ENCODE data around the gene PRKCE.

PRKCE gene

GRCh38 chr2:46118656-46119371, 467.3 kb downstream of the PRKCE start:
- no peak for DNase-seq (ENCODE audit: low spot score)

GRCh38 chr2:46119453-46119852, 468.0 kb downstream of the PRKCE start:
- DNase-seq (ENCODE audit: low spot score) = no peak

- DNase-seq (ENCODE audit: low spot score) = no peak
These were observed 469.5 kb downstream of the PRKCE start for GRCh38 chr2:46120792-46121555.

GRCh38 chr2:46122318-46122976, 471.0 kb downstream of the PRKCE start:
- DNase-seq (ENCODE audit: low spot score) = no peak

- DNase-seq (ENCODE audit: low spot score) = no peak
These were observed 471.5 kb downstream of the PRKCE start for GRCh38 chr2:46123013-46123412.

GRCh38 chr2:46125798-46126197, 474.3 kb downstream of the PRKCE start:
- DNase-seq (ENCODE audit: low spot score) = no peak

GRCh38 chr2:46126571-46126970, 475.1 kb downstream of the PRKCE start:
- DNase-seq (ENCODE audit: low spot score) = no peak

- DNase-seq (ENCODE audit: low spot score) = no peak
These were observed 475.7 kb downstream of the PRKCE start for GRCh38 chr2:46127176-46127575.

- no peak for DNase-seq (ENCODE audit: low spot score)
These were observed 479.0 kb downstream of the PRKCE start for GRCh38 chr2:46130511-46130910.

GRCh38 chr2:46132996-46133395, 481.5 kb downstream of the PRKCE start:
- DNase-seq (ENCODE audit: low spot score) = no peak

GRCh38 chr2:46134531-46135227, 483.2 kb downstream of the PRKCE start:
- no peak for DNase-seq (ENCODE audit: low spot score)

- no peak for DNase-seq (ENCODE audit: low spot score)
These were observed 483.9 kb downstream of the PRKCE start for GRCh38 chr2:46135228-46135855.

- no peak for DNase-seq (ENCODE audit: low spot score)
These were observed 484.5 kb downstream of the PRKCE start for GRCh38 chr2:46135958-46136357.

GRCh38 chr2:46136481-46136880, 485.0 kb downstream of the PRKCE start:
- DNase-seq (ENCODE audit: low spot score) = no peak

GRCh38 chr2:46136953-46137352, 485.5 kb downstream of the PRKCE start:
- no peak for DNase-seq (ENCODE audit: low spot score)

GRCh38 chr2:46142546-46143428, 491.3 kb downstream of the PRKCE start:
- no peak for DNase-seq (ENCODE audit: low spot score)

GRCh38 chr2:46143429-46144132, 492.1 kb downstream of the PRKCE start:
- DNase-seq (ENCODE audit: low spot score) = no peak

- no peak for DNase-seq (ENCODE audit: low spot score)
These were observed 492.8 kb downstream of the PRKCE start for GRCh38 chr2:46144133-46144800.

GRCh38 chr2:46145017-46145416, 493.5 kb downstream of the PRKCE start:
- DNase-seq (ENCODE audit: low spot score) = no peak

GRCh38 chr2:46145840-46146239, 494.4 kb downstream of the PRKCE start:
- peak; percentile 42 for DNase-seq (ENCODE audit: low spot score)

Data from kidney capillary endothelial cell (primary cell).